Kidney (tissue), 22 donors: Measurements from ENCODE around the gene ZNF394. TPM values are rescaled to one million over a fixed set of nuclear protein-coding genes. Genes with fewer than 3 reads are reported as not detected.
"Not testable (repeated sequence)": the region's sequence is repeated elsewhere in the genome, so short reads cannot be mapped to it uniquely, and the experiment has no call there.

ENCODE experiments used
- DNase-seq, 5 donors: peaks; one replicate each; pipeline ENCODE4 v3.0.0-alpha.2; 2013 to 2020
- FAIRE-seq: peaks from 2 replicates; lab custom pipeline; 2012; peaks lifted over from hg19 to GRCh38; lab: Jason Lieb, UNC
- H3K27ac ChIP-seq, 2 donors: one replicate each; pipeline ENCODE4 v1.7.0; 2013; ENCODE audit warnings: low read depth in 2 of 2, low read length in 2 of 2, inconsistent platforms in 1 of 2
- H3K27me3 ChIP-seq: one replicate; pipeline ENCODE4 v1.7.1; 2013; ENCODE audit warnings: low read length, inconsistent platforms; ENCODE audit not compliant: control insufficient read depth, insufficient read depth
- H3K36me3 ChIP-seq, 3 donors: one replicate each; pipeline versions ENCODE4 v1.7.0 to v1.7.1; 2013; ENCODE audit warnings: low read length in 3 of 3, control low read depth in 1 of 3, inconsistent platforms in 1 of 3; ENCODE audit not compliant: insufficient read depth in 3 of 3, control insufficient read depth in 2 of 3
- H3K4me1 ChIP-seq, 3 donors: one replicate each; pipeline versions ENCODE4 v1.7.0 to v1.7.1; 2013; ENCODE audit warnings: low read length in 3 of 3, inconsistent platforms in 1 of 3, low read depth in 1 of 3; ENCODE audit not compliant: control insufficient read depth in 2 of 3, insufficient read depth in 2 of 3
- H3K4me3 ChIP-seq, 3 donors: one replicate each; pipeline versions ENCODE4 v1.7.0 to v1.8.1; 2013; ENCODE audit warnings: low read length in 3 of 3, control low read depth in 1 of 3, inconsistent platforms in 1 of 3
- H3K9ac ChIP-seq, 3 donors: one replicate each; pipeline versions ENCODE4 v1.7.0 to v1.7.1; 2013; ENCODE audit warnings: low read length in 3 of 3, control low read depth in 1 of 3, inconsistent platforms in 1 of 3
- H3K9me3 ChIP-seq, 3 donors: one replicate each; pipeline versions ENCODE4 v1.7.0 to v1.7.1; 2013; ENCODE audit warnings: low read length in 3 of 3, control low read depth in 1 of 3, inconsistent platforms in 1 of 3; ENCODE audit not compliant: control insufficient read depth in 2 of 3, insufficient read depth in 1 of 3
- CTCF ChIP-seq: IDR thresholded peaks from 3 replicates; pipeline ENCODE4 v1.5.1; 2012; ENCODE audit warnings: mild to moderate bottlenecking, moderate library complexity, borderline replicate concordance; ENCODE audit not compliant: insufficient read depth; ENCODE audit errors: extremely low read depth
- intact Hi-C: fragments of 100-400 bp; cut with DNase I; formaldehyde crosslinking; loops from one replicate; pipeline ENCODE4 v1.11.1; 2022
- long read RNA-seq, 10 donors: library from polyadenylated mRNA in 1 of 10; unstranded in 1 of 10; transcript quantifications; one replicate each; pipeline ENCODE4 v2.0.0 and lab custom pipeline, GENCODE V29; 2021 to 2026
- polyA plus RNA-seq: library from polyadenylated mRNA; stranded (reverse); fragments of 350-450 nt; fragmentation: Illumina TruSeq; extraction: RNeasy Lipid Tissue Mini Kit (QIAGEN cat#74804); gene quantifications from one replicate; pipeline ENCODE4 v1.2.3, GENCODE V29; 2014; ENCODE audit warnings: low read depth, low replicate concordance; ENCODE audit not compliant: insufficient read depth
- total RNA-seq: library from RNA; stranded (reverse); fragmentation: NEBNext Ultra II Directional; extraction: Animal tissue kit (Norgen Biotek cat#: 25700); gene quantifications from one replicate; pipeline ENCODE4 v1.2.1, GENCODE V29; 2021
- donor health status: control.
- donor health status: control.
- donor health status: control.
- donor health status: control.
- donor health status: control.
- donor health status: DM: yes; HTN: yes; CAD: no.
- donor health status: Normal renal cell carcinoma (clear cell type).

Gene ZNF394
- 33.6 TPM for total RNA-seq
- 15.7 TPM for polyA plus RNA-seq
- long read RNA-seq, donor 1, partial matches to known transcripts = 0 of 2 reads
- long read RNA-seq, donor 1, other reads (novel, unspliced or antisense) = 0 of 2 reads
- long read RNA-seq, donor 2, partial matches to known transcripts = 0 of 4 reads
- long read RNA-seq, donor 2, other reads (novel, unspliced or antisense) = 0 of 4 reads
- long read RNA-seq, donor 3, transcript ZNF394-201 (3 exons, 2,179 nt) = major isoform, 6 of 10 reads
- long read RNA-seq, donor 3, partial matches to known transcripts = 0 of 10 reads
- long read RNA-seq, donor 3, other reads (novel, unspliced or antisense) = 0 of 10 reads
- long read RNA-seq, donor 4, partial matches to known transcripts = 0 of 2 reads
- long read RNA-seq, donor 4, other reads (novel, unspliced or antisense) = 0 of 2 reads
- long read RNA-seq, donor 5, partial matches to known transcripts = 0 of 1 reads
- long read RNA-seq, donor 5, other reads (novel, unspliced or antisense) = 0 of 1 reads
- long read RNA-seq, donor 6, partial matches to known transcripts = 0 of 1 reads
- long read RNA-seq, donor 6, other reads (novel, unspliced or antisense) = 0 of 1 reads
- long read RNA-seq, donor 7, transcript ZNF394-201 (3 exons, 2,179 nt) = major isoform, 21 of 26 reads
- long read RNA-seq, donor 7, partial matches to known transcripts = 0 of 26 reads
- long read RNA-seq, donor 7, other reads (novel, unspliced or antisense) = 3 of 26 reads
- long read RNA-seq, donor 8, partial matches to known transcripts = 0 of 6 reads
- long read RNA-seq, donor 8, other reads (novel, unspliced or antisense) = 0 of 6 reads
- long read RNA-seq, donor 9, partial matches to known transcripts = 0 of 2 reads
- long read RNA-seq, donor 9, other reads (novel, unspliced or antisense) = 0 of 2 reads
- long read RNA-seq, donor 10, transcript ZNF394-201 (3 exons, 2,179 nt) = major isoform, 5 of 13 reads
- long read RNA-seq, donor 10, partial matches to known transcripts = 5 of 13 reads
- long read RNA-seq, donor 10, other reads (novel, unspliced or antisense) = 0 of 13 reads

- Histone ChIP-seq H3K9ac (peak within 1 kb of the TSS; percentile 70 to 94 (median 80)), H3K36me3 (peaks cover 0 to 2% (median 0%) of the 10 kb centered on the region in 3 donors), H3K9me3 (no peaks in the 10 kb centered on the region), H3K4me3 (peak within 1 kb of the TSS; percentile 82 to 99 (median 98)), H3K27ac (peak within 1 kb of the TSS; percentile 88 to 91), H3K27me3 (no peaks in the 10 kb centered on the region), H3K4me1 (peaks cover 0 to 16% (median 8%) of the 10 kb centered on the region in 3 donors)
- FAIRE-seq = no peak
- TF ChIP-seq CTCF = no peak
- peak; percentile 92 to 98 (median 96) for DNase-seq
- intact Hi-C loops = no loop called here
Measured at GRCh38 chr7:99499721-99500636, at the start of gene ZNF394. Gene ZNF394 (minus strand): TSS chr7:99500281. CDS start chr7:99500093, 188 bp downstream.

- H3K27ac ChIP-seq, H3K4me3 ChIP-seq, H3K4me1 ChIP-seq, DNase-seq, H3K9ac ChIP-seq, FAIRE-seq, H3K27me3 ChIP-seq, intact Hi-C loops, H3K9me3 ChIP-seq: not testable (repeated sequence)
- H3K36me3 ChIP-seq = peaks cover 6 to 12% (median 7%) of the 10 kb centered on the region in 3 donors
Measured at GRCh38 chr7:99549545-99549944, 49.5 kb upstream of the ZNF394 start.

GRCh38 chr7:99545308-99545707, 45.2 kb upstream of the ZNF394 start:
- FAIRE-seq, intact Hi-C loops: not testable (repeated sequence)

GRCh38 chr7:99543916-99544315, 43.8 kb upstream of the ZNF394 start:
- Histone ChIP-seq H3K9me3 (peaks cover 2 to 24% (median 5%) of the 10 kb centered on the region in 3 donors), H3K27ac (no peak overlapping the region), H3K27me3 (no peaks in the 10 kb centered on the region), H3K9ac (no peak overlapping the region), H3K4me3 (no peak overlapping the region), H3K4me1 (no peaks in the 10 kb centered on the region), H3K36me3 (peaks cover 6 to 12% (median 7%) of the 10 kb centered on the region in 3 donors)
- intact Hi-C loops = no loop called here
- DNase-seq = peak in 1 of 5 donors; percentile 0
- no peak for TF ChIP-seq CTCF
- no peak for FAIRE-seq

More at GRCh38 chr7:99545308-99545707, 45.2 kb upstream of the ZNF394 start:
- H3K9me3 ChIP-seq = peaks cover 3 to 17% (median 5%) of the 10 kb centered on the region in 3 donors
- H3K27ac ChIP-seq, H3K4me1 ChIP-seq, H3K9ac ChIP-seq, H3K4me3 ChIP-seq, H3K27me3 ChIP-seq, DNase-seq: not testable (repeated sequence)
- peaks cover 6 to 12% (median 7%) of the 10 kb centered on the region in 3 donors for H3K36me3 ChIP-seq
